ENCODE data around the gene SYNPO.
A peak's percentile ranks its signal among the peaks of the same experiment; 100 is the strongest.

Gene SYNPO

GRCh38 chr5:150632305-150633160 is 7.9 kb upstream of the SYNPO start:
- TF ChIP-seq, protein P1, sequence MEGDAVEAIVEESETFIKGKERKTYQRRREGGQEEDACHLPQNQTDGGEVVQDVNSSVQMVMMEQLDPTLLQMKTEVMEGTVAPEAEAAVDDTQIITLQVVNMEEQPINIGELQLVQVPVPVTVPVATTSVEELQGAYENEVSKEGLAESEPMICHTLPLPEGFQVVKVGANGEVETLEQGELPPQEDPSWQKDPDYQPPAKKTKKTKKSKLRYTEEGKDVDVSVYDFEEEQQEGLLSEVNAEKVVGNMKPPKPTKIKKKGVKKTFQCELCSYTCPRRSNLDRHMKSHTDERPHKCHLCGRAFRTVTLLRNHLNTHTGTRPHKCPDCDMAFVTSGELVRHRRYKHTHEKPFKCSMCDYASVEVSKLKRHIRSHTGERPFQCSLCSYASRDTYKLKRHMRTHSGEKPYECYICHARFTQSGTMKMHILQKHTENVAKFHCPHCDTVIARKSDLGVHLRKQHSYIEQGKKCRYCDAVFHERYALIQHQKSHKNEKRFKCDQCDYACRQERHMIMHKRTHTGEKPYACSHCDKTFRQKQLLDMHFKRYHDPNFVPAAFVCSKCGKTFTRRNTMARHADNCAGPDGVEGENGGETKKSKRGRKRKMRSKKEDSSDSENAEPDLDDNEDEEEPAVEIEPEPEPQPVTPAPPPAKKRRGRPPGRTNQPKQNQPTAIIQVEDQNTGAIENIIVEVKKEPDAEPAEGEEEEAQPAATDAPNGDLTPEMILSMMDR (IDR thresholded peaks at IDR 0.05; ENCODE audit: low read depth, low read length): no peak
- H3K4me3 ChIP-seq (ENCODE audit: low read depth, low read length): no peak overlapping the region
- DNase-seq (ENCODE audit: low read depth, low spot score): peak; percentile 77
- in situ Hi-C loops (cut with HindIII; ENCODE audit: low sequenced_read_pairs): no loop called here

DNA sequence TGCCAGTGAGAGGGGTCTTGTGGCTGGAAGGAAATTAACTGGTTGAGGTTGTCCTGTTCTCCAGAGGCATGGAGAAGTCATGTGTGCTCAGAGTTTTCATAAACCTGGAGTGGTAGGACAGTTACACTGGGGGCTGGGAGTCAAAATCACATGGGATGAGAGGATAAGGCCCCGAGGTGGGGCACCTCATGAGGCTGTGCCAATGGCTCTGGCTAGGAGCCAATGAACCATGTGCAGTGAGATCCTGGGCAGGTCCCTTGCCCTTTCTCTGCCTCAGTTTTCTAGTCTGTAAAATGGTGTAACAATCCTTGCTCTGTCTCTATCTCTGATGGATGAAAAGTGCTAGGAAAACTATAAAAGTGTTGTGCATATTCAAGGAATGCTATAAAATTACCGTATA is 7.0 kb upstream of the SYNPO start:
- in situ Hi-C loops (cut with HindIII; ENCODE audit: low sequenced_read_pairs): no loop called here
- no peak for DNase-seq (ENCODE audit: low read depth, low spot score)
- no peak overlapping the region for H3K4me3 ChIP-seq (ENCODE audit: low read depth, low read length)
- TF ChIP-seq, protein P1 (IDR thresholded peaks at IDR 0.05; ENCODE audit: low read depth, low read length): no peak

DNA sequence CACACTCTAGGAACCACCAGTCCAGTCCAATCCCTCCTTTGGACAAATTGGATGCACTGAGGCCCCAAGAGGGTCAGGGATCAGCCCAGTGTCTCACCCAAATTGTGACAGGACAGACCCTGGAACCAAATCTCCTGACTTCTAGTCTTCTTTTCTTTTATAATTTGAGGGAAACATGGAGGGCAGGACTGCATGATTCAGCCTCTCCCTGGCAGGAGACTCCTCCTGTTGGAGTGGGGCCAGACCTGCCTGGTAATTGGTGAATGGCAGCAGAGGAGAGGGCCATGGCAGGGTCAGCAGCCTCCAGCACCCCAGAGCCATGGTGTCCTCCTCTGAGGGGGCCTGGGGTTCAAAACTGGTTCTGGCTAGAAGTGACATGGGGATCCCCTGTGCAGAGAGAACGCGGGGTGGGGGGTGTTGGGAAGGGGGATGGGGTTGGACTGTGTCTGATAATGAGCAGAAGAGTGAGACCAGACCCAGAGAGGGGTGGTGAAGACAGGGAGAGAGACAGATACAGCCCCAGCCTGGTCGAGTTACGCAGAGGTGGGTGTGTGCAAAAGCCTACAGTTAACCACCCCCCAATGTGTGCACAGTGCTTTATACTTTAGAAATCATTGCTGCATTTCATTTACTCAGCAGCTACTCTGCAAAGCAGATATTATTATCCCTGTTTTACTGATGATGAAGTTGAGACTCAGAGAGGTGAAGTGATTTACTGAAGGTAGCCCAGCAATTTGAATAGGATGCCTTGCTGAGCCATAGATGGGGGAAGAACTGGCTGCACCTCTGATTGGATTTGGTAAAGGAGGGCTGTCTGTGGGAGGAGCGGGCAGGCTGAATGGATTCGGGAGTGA is 3.8 kb upstream of the SYNPO start:
- H3K4me3 ChIP-seq (ENCODE audit: low read depth, low read length): no peak overlapping the region
- peak; percentile 79 for DNase-seq (ENCODE audit: low read depth, low spot score)
- TF ChIP-seq, protein P1 (IDR thresholded peaks at IDR 0.05; ENCODE audit: low read depth, low read length): no peak
- in situ Hi-C loops (cut with HindIII; ENCODE audit: low sequenced_read_pairs): no loop called here

GRCh38 chr5:150637245-150638052 is 3.0 kb upstream of the SYNPO start:
- TF ChIP-seq, protein P1 (IDR thresholded peaks at IDR 0.05; ENCODE audit: low read depth, low read length): no peak
- H3K4me3 ChIP-seq (ENCODE audit: low read depth, low read length): no peak overlapping the region
- in situ Hi-C loops (cut with HindIII; ENCODE audit: low sequenced_read_pairs): no loop called here
- DNase-seq (ENCODE audit: low read depth, low spot score): peak; percentile 94

- in situ Hi-C loops (cut with HindIII; ENCODE audit: low sequenced_read_pairs): no loop called here
These were observed 2.4 kb upstream of the SYNPO start for GRCh38 chr5:150638053-150638444.

More at GRCh38 chr5:150638053-150638444, 2.4 kb upstream of the SYNPO start:
- TF ChIP-seq, protein P1 (IDR thresholded peaks at IDR 0.05; ENCODE audit: low read depth, low read length): no peak
- no peak for DNase-seq (ENCODE audit: low read depth, low spot score)
- no peak overlapping the region for H3K4me3 ChIP-seq (ENCODE audit: low read depth, low read length)

Data from astrocyte of the spinal cord (primary cell).